Uterus (tissue), 4 donors: ENCODE measurements around the gene EPHA2. TPM values are rescaled to one million over a fixed set of nuclear protein-coding genes. Genes with fewer than 3 reads are reported as not detected.

Experiments used
- DNase-seq, 2 donors: peaks; one replicate each; pipeline ENCODE4 v3.0.0-alpha.2; 2019 to 2020
- H3K27ac ChIP-seq, 2 donors: fragments of 200-600 bp; sonication (generic); 1 replicate in 1 of 2; 2 replicates in 1 of 2; pipeline ENCODE4 v1.5.1; 2016 to 2018
- H3K27me3 ChIP-seq, 2 donors: fragments of 200-600 bp; sonication (generic); one replicate each; pipeline ENCODE4 v1.5.1; 2018 to 2019; ENCODE audit warnings: control low read depth in 1 of 2
- H3K36me3 ChIP-seq, 2 donors: fragments of 200-600 bp; sonication (generic); one replicate each; pipeline ENCODE4 v1.5.1; 2019; ENCODE audit warnings: control low read depth in 1 of 2
- H3K4me1 ChIP-seq, 2 donors: fragments of 200-600 bp; sonication (generic); one replicate each; pipeline ENCODE4 v1.5.1; 2018 to 2019; ENCODE audit warnings: control low read depth in 1 of 2
- H3K4me3 ChIP-seq, 2 donors: fragments of 200-600 bp; sonication (generic); 1 replicate in 1 of 2; 2 replicates in 1 of 2; pipeline ENCODE4 v1.5.1; 2018 to 2019; ENCODE audit warnings: mild to moderate bottlenecking in 1 of 2
- H3K9me3 ChIP-seq, 2 donors: fragments of 200-600 bp; sonication (generic); one replicate each; pipeline ENCODE4 v1.5.1; 2019; ENCODE audit warnings: control low read depth in 1 of 2
- POLR2A ChIP-seq, 2 donors: fragments of 450-650 bp; IDR thresholded peaks; one replicate each; pipeline ENCODE4 v1.6.1; 2016; ENCODE audit warnings: antibody characterized with exemption in 2 of 2, mild to moderate bottlenecking in 1 of 2, moderate library complexity in 1 of 2
- intact Hi-C: fragments of 100-400 bp; cut with DNase I; formaldehyde crosslinking; loops from one replicate; pipeline ENCODE4 v1.15.1; 2023; ENCODE audit warnings: low total_unique reads
- total RNA-seq, 4 donors: library from RNA; depleted of rRNA in 3 of 4; stranded (reverse); fragments of >200 nt in 3 of 4; gene quantifications; one replicate each; pipeline versions ENCODE4 v1.1.0 to v1.2.4, GENCODE V29; 2014 to 2023
- TF ChIP-seq, protein P1 (sequence below), 4 experiments: fragments of 200-600 bp in 2 of 4; fragments of 450-650 bp in 2 of 4; sonication (generic) in 2 of 4; IDR thresholded peaks; one replicate each; pipeline ENCODE4 v1.5.1; 2016 to 2019; ENCODE audit warnings: antibody characterized with exemption in 4 of 4, mild to moderate bottlenecking in 2 of 4, moderate library complexity in 1 of 4
- donor health status: DM: yes; HTN: yes; CAD: no.

Gene EPHA2
- total RNA-seq, 4 donors from 2014 or later, result 2.4 to 32.9 (median 16.3) TPM

DNA sequence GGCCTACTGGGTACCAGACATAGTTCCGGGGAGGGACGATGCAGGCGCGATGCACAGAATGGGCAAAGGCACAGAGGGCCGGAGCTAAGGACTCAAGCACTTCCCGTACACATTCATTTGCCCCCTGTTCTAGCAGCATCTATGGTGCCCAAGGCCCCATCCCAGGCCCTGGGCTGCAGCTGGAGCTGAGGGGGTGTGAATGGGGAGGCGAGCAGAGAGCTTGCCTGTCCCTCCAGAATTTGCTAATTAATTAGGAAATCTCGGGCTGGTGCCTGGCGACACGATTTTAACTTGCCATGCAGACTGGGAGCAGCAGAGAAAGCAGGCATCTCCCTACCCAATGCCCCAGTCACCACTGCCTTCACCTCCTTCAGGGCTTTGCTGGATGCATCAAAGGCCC is 35.9 kb downstream of the EPHA2 start:
- Histone ChIP-seq H3K27me3 (no peaks in the 10 kb centered on the region), H3K36me3 (no peaks in the 10 kb centered on the region), H3K4me3 (no peak overlapping the region), H3K9me3 (no peaks in the 10 kb centered on the region), H3K4me1 (peaks cover 0 to 10% of the 10 kb centered on the region in 2 donors), H3K27ac (no peak overlapping the region)
- no peak for DNase-seq
- TF ChIP-seq, protein P1, sequence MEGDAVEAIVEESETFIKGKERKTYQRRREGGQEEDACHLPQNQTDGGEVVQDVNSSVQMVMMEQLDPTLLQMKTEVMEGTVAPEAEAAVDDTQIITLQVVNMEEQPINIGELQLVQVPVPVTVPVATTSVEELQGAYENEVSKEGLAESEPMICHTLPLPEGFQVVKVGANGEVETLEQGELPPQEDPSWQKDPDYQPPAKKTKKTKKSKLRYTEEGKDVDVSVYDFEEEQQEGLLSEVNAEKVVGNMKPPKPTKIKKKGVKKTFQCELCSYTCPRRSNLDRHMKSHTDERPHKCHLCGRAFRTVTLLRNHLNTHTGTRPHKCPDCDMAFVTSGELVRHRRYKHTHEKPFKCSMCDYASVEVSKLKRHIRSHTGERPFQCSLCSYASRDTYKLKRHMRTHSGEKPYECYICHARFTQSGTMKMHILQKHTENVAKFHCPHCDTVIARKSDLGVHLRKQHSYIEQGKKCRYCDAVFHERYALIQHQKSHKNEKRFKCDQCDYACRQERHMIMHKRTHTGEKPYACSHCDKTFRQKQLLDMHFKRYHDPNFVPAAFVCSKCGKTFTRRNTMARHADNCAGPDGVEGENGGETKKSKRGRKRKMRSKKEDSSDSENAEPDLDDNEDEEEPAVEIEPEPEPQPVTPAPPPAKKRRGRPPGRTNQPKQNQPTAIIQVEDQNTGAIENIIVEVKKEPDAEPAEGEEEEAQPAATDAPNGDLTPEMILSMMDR (IDR thresholded peaks at IDR 0.05), result no peak
- TF ChIP-seq POLR2A (IDR thresholded peaks at IDR 0.05), result no peak
- intact Hi-C loops, result no loop called here

DNA sequence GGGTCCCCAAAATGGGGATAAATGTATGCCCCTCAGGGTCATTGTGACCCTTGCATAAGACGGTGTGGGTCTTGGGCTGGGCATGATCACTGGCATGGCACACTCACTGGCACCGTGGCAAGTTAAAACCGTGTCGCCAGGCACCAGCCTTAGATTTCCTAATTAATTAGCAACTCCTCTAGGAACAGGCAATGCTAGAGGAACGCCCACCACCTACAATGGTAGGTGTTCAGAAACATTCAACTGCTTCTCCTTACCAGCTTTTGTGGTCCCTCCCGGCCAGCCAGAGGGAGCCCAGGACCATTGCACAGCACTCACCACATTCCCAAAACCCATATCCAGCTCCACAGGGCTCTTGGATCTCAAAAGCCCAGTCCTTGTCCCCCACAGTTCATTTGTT is 36.4 kb downstream of the EPHA2 start:
- Histone ChIP-seq H3K27ac (no peak overlapping the region), H3K4me3 (no peak overlapping the region), H3K36me3 (no peaks in the 10 kb centered on the region), H3K9me3 (no peaks in the 10 kb centered on the region), H3K4me1 (peaks cover 0 to 10% of the 10 kb centered on the region in 2 donors), H3K27me3 (no peaks in the 10 kb centered on the region)
- no peak for DNase-seq
- intact Hi-C loops, result no loop called here
- TF ChIP-seq, protein P1 (IDR thresholded peaks at IDR 0.05), result no peak
- no peak for TF ChIP-seq POLR2A (IDR thresholded peaks at IDR 0.05)

DNA sequence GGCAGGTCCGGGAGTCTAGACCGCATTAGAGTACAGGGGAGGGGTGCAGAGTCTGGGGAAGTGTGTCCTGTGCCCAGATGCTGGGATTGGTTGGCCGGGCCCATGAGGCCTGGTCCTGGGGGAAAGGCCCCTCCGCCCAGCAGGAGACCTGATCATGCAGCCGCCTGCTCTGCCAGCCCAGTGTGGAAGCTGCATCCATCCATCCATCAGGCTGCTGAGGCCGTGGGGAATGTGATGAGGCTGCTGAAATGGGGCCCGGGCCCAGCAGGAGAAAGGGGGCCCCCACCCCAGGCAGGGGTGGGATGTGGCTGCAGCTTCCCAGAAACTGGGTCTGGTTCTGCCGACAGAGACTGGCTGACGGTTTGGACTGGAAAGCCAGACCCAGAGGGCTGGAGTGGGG is 37.2 kb downstream of the EPHA2 start:
- TF ChIP-seq, protein P1 (IDR thresholded peaks at IDR 0.05), result no peak
- TF ChIP-seq POLR2A (IDR thresholded peaks at IDR 0.05), result no peak
- Histone ChIP-seq H3K27me3 (no peaks in the 10 kb centered on the region), H3K4me1 (peaks cover 0 to 10% of the 10 kb centered on the region in 2 donors), H3K9me3 (no peaks in the 10 kb centered on the region), H3K27ac (no peak overlapping the region), H3K4me3 (no peak overlapping the region), H3K36me3 (no peaks in the 10 kb centered on the region)
- no peak for DNase-seq
- intact Hi-C loops, result no loop called here

DNA sequence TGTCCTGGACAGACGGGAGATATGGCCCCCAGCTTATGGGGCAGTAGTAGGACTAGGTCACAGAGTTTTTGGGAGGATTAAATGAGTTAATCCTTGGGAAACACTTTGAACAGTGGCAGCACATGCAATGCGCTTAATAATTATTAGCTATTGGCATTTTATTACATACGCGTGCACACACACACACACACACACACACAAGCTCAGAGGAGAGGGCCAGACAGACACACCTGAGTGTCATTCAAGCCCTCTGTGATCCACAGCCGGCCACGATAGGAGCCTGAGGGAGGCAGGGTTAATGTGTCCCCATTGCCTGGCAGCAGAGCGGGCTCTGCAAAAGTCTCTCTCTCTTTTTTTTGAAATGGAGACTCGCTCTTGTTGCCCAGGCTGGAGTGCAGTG is 37.9 kb downstream of the EPHA2 start:
- intact Hi-C loops, result no loop called here
- H3K36me3 ChIP-seq, result no peaks in the 10 kb centered on the region
- H3K27ac ChIP-seq, result no peak overlapping the region
- TF ChIP-seq POLR2A (IDR thresholded peaks at IDR 0.05), result no peak
- TF ChIP-seq, protein P1 (IDR thresholded peaks at IDR 0.05), result no peak
- H3K27me3 ChIP-seq, result no peaks in the 10 kb centered on the region
- no peak overlapping the region for H3K4me3 ChIP-seq
- no peaks in the 10 kb centered on the region for H3K9me3 ChIP-seq
- H3K4me1 ChIP-seq, result peaks cover 0 to 10% of the 10 kb centered on the region in 2 donors
- no peak for DNase-seq

DNA sequence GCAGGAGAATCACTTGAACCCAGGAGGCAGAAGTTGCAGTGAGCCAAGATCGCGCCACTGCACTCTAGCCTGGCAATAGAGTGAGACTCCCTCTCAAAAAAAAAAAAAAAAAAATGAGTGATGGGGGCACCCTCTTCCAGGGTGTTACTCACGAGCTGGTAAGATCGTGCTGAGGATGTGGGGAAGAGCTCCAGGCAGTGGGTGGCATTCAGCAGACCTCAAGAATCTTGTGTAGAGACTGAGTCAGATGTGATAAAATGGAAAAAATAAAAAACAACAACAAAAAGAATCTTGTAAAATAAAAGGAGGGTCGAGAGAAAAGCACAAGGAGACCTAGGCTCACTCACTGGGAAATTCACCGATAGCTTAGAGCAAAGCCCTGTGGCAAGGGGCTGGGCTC is 38.5 kb downstream of the EPHA2 start:
- Histone ChIP-seq H3K27me3 (no peaks in the 10 kb centered on the region), H3K4me1 (peaks cover 0 to 10% of the 10 kb centered on the region in 2 donors), H3K4me3 (no peak overlapping the region), H3K9me3 (no peaks in the 10 kb centered on the region), H3K27ac (no peak overlapping the region), H3K36me3 (no peaks in the 10 kb centered on the region)
- DNase-seq, result no peak
- TF ChIP-seq POLR2A (IDR thresholded peaks at IDR 0.05), result no peak
- TF ChIP-seq, protein P1 (IDR thresholded peaks at IDR 0.05), result no peak
- intact Hi-C loops, result no loop called here
